ENCODE data around the gene EEF1A2. TPM values are rescaled to one million over a fixed set of nuclear protein-coding genes. Genes with fewer than 3 reads are reported as not detected.

EEF1A2 gene
- total and polyA plus RNA-seq, 2 experiments from 2014 or later = 1.3 to 37.1 TPM

- Histone ChIP-seq H3K4me3 (no peak overlapping the region), H2AFZ (no peak overlapping the region), H3K79me2 (replicated peaks; ENCODE audit: insufficient read depth) (peaks cover 28% of the 10 kb centered on the region), H3K4me2 (no peak overlapping the region), H3F3A (replicated peaks; ENCODE audit: low read depth) (no peaks in the 10 kb centered on the region), H3K36me3 (ENCODE audit: insufficient read depth) (no peaks in the 10 kb centered on the region), H3K9me2 (ENCODE audit: insufficient read depth) (no peaks in the 10 kb centered on the region), H3K4me1 (ENCODE audit: insufficient read depth) (no peaks in the 10 kb centered on the region; the same call in 1 of the 2 replicates), H3K27me3 (ENCODE audit: insufficient read depth) (no peaks in the 10 kb centered on the region), H4K20me1 (replicated peaks; ENCODE audit: insufficient read depth) (no peaks in the 10 kb centered on the region; the same call in 1 of the 2 replicates), H3K27ac (ENCODE audit: low read depth) (no peak overlapping the region)
- H3K36me3 Mint-ChIP-seq (ENCODE audit: low read depth) = peaks cover 15% of the 10 kb centered on the region
- H3K27ac Mint-ChIP-seq = no peak overlapping the region
- peaks cover 23% of the 10 kb centered on the region for H3K4me1 Mint-ChIP-seq
- DNase-seq (ENCODE audit: low spot score) = no peak
- no peak overlapping the region for H3K4me3 Mint-ChIP-seq
- TF ChIP-seq ZNF331 (CRISPR knock-in tag; IDR thresholded peaks at IDR 0.05; ENCODE audit: low read depth) = no peak
- no peak for TF ChIP-seq ZNF114 (CRISPR knock-in tag; IDR thresholded peaks at IDR 0.05)
- TF ChIP-seq JUNB (IDR thresholded peaks at IDR 0.05; ENCODE audit: unreplicated experiment) = no peak
- TF ChIP-seq CREB1 (CRISPR knock-in tag; IDR thresholded peaks at IDR 0.05; ENCODE audit: low read depth) = no peak
- TF ChIP-seq, protein P1, sequence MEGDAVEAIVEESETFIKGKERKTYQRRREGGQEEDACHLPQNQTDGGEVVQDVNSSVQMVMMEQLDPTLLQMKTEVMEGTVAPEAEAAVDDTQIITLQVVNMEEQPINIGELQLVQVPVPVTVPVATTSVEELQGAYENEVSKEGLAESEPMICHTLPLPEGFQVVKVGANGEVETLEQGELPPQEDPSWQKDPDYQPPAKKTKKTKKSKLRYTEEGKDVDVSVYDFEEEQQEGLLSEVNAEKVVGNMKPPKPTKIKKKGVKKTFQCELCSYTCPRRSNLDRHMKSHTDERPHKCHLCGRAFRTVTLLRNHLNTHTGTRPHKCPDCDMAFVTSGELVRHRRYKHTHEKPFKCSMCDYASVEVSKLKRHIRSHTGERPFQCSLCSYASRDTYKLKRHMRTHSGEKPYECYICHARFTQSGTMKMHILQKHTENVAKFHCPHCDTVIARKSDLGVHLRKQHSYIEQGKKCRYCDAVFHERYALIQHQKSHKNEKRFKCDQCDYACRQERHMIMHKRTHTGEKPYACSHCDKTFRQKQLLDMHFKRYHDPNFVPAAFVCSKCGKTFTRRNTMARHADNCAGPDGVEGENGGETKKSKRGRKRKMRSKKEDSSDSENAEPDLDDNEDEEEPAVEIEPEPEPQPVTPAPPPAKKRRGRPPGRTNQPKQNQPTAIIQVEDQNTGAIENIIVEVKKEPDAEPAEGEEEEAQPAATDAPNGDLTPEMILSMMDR (conservative IDR thresholded peaks at IDR 0.05; ENCODE audit: low read depth in 2 of 2) = no peak
- H3K27me3 Mint-ChIP-seq (ENCODE audit: insufficient read depth, low read depth, poor library complexity) = peaks cover 17% of the 10 kb centered on the region
- no peak for ATAC-seq
- peaks cover 16% of the 10 kb centered on the region; the same call in 2 of the 3 replicates for H3K9me3 Mint-ChIP-seq
Observed at GRCh38 chr20:63443606-63444395, 55.1 kb downstream of the EEF1A2 start.

DNA sequence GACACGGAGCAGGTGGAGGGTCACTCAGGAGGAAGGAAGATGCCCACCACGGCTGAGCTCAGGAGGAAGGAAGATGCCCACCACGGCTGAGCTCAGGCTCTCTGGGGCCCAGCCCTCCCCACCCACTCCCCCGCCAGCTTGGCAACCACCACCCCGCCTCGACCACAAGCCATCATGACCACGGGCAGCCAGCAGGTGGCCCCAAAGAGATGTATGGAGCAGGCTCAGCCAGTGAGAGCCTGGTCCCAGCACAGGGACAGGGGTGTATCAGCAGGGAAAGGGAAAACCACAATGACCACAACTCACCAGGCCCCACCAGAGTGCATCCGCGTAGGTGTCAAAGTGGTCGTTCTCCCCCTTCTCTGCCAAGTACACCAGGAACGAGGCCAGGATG is 56.8 kb downstream of the EEF1A2 start:
- Histone ChIP-seq H3K27me3 (ENCODE audit: insufficient read depth) (no peaks in the 10 kb centered on the region), H3K4me1 (ENCODE audit: insufficient read depth) (no peaks in the 10 kb centered on the region; the same call in 1 of the 2 replicates), H3K27ac (ENCODE audit: low read depth) (no peak overlapping the region), H3F3A (replicated peaks; ENCODE audit: low read depth) (no peaks in the 10 kb centered on the region), H3K79me2 (replicated peaks; ENCODE audit: insufficient read depth) (peaks cover 12% of the 10 kb centered on the region), H2AFZ (no peak overlapping the region), H3K4me3 (no peak overlapping the region), H4K20me1 (replicated peaks; ENCODE audit: insufficient read depth) (no peaks in the 10 kb centered on the region), H3K9me2 (ENCODE audit: insufficient read depth) (no peaks in the 10 kb centered on the region), H3K36me3 (ENCODE audit: insufficient read depth) (no peaks in the 10 kb centered on the region), H3K4me2 (no peak overlapping the region)
- no peak for TF ChIP-seq ZNF462 (CRISPR knock-in tag; IDR thresholded peaks at IDR 0.05)
- TF ChIP-seq, protein P1 (conservative IDR thresholded peaks at IDR 0.05; ENCODE audit: low read depth in 2 of 2) = peak; percentile 46 to 80
- H3K9me3 Mint-ChIP-seq = peaks cover 18% of the 10 kb centered on the region; the same call in 2 of the 3 replicates
- H3K4me1 Mint-ChIP-seq = peaks cover 11% of the 10 kb centered on the region
- peak; percentile 74 for DNase-seq (ENCODE audit: low spot score)
- H3K4me3 Mint-ChIP-seq = no peak overlapping the region
- peaks cover 11% of the 10 kb centered on the region for H3K27me3 Mint-ChIP-seq (ENCODE audit: insufficient read depth, low read depth, poor library complexity)
- peak; percentile 82 for ATAC-seq
- peaks cover 16% of the 10 kb centered on the region for H3K36me3 Mint-ChIP-seq (ENCODE audit: low read depth)
- H3K27ac Mint-ChIP-seq = no peak overlapping the region

Data from GM23338 (cell line).